ENCODE data around the gene ZNHIT2. TPM values are rescaled to one million over a fixed set of nuclear protein-coding genes. Genes with fewer than 3 reads are reported as not detected.
"Not testable (repeated sequence)": the region's sequence is repeated elsewhere in the genome, so short reads cannot be mapped to it uniquely, and the experiment has no call there.

Gene ZNHIT2
- total RNA-seq, 1 donor from 2014 or later, result 1.5 TPM

DNA sequence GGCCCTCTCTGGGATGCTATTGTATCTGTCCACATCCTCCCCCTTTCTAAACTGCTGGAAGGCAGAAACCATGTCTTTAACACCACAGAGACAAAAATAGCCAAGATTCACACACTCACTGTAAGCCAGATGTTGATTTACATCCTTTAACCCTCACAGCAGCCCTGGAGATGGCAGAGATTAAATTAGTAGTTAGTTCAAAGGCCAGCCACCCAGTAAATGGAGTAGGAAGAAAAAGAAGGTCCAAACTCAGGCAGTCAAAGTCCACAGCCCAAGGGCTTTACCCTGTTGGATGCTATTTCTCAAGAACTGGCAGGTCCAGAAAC lies 2.1 kb upstream of the ZNHIT2 start:
- peaks cover 7% of the 10 kb centered on the region for H3K27me3 Mint-ChIP-seq (ENCODE audit: insufficient read depth, low read depth)
- peaks cover 53% of the 10 kb centered on the region for H3K79me2 ChIP-seq (ENCODE audit: low read depth)
- no peak overlapping the region for H3K4me2 ChIP-seq
- H3K27ac Mint-ChIP-seq, result no peak overlapping the region
- H3K4me1 Mint-ChIP-seq, result peaks cover 28% of the 10 kb centered on the region
- peak overlapping the region; percentile 100 for H3K4me3 Mint-ChIP-seq
- no peaks in the 10 kb centered on the region for H3K27me3 ChIP-seq
- H3K4me3 ChIP-seq, result no peak overlapping the region
- H3K4me1 ChIP-seq, result peaks cover 10% of the 10 kb centered on the region
- peaks cover 4% of the 10 kb centered on the region for H3K36me3 ChIP-seq
- H3K9ac ChIP-seq, result no peak overlapping the region
- H2AFZ ChIP-seq (replicated peaks), result no peak overlapping the region
- peaks cover 6% of the 10 kb centered on the region for H4K20me1 ChIP-seq (ENCODE audit: low read depth)
- H3K27ac ChIP-seq, result no peak overlapping the region
- H3K36me3 Mint-ChIP-seq, result peaks cover 9% of the 10 kb centered on the region
- no peak for TF ChIP-seq EZH2phosphoT487 (IDR thresholded peaks at IDR 0.05)
- TF ChIP-seq, protein P1, sequence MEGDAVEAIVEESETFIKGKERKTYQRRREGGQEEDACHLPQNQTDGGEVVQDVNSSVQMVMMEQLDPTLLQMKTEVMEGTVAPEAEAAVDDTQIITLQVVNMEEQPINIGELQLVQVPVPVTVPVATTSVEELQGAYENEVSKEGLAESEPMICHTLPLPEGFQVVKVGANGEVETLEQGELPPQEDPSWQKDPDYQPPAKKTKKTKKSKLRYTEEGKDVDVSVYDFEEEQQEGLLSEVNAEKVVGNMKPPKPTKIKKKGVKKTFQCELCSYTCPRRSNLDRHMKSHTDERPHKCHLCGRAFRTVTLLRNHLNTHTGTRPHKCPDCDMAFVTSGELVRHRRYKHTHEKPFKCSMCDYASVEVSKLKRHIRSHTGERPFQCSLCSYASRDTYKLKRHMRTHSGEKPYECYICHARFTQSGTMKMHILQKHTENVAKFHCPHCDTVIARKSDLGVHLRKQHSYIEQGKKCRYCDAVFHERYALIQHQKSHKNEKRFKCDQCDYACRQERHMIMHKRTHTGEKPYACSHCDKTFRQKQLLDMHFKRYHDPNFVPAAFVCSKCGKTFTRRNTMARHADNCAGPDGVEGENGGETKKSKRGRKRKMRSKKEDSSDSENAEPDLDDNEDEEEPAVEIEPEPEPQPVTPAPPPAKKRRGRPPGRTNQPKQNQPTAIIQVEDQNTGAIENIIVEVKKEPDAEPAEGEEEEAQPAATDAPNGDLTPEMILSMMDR (IDR thresholded peaks at IDR 0.05), result no peak
- no peaks in the 10 kb centered on the region for H3K9me3 ChIP-seq (ENCODE audit: low read depth)
- DNase-seq (ENCODE audit: low spot score), result no peak
- no peaks in the 10 kb centered on the region for H3K9me3 Mint-ChIP-seq
- peaks cover 61% of the 10 kb centered on the region for H3F3A ChIP-seq (ENCODE audit: low read depth)

DNA sequence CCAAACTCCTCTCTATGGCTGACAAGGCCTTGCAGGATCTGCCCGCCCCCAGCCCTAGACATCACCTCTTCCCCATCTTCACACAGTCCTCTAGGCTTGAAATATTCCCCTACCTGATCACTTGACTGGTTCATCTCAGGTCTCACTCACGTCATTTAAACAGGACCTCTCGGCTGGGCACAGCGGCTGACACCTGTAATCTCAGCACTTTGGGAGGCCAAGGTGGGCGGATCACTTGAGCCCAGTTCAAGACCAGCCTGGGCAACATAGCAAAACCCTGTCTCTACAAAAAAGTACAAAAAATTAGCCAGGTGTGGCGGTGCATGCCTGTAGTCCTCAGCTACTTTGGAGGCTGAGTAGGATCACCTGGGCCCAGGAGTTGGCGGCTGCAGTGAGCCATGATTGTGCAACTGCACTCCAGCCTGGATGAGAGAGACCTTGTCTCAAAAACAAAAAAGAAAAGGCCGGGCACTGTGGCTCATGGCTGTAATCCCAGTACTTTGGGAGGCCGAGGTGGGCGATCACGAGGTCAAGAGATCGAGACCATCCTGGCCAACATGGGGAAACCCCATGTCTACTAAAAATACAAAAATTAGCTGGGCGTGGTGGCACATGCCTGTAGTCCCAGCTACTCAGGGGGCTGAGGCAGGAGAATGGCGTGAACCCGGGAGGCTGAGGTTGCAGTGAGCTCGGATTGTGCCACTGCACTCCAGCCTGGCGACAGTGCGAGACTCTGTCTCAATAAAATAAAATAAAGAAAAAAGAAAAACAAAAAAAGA lies 1.6 kb upstream of the ZNHIT2 start:
- Histone ChIP-seq H3F3A (ENCODE audit: low read depth) (peaks cover 64% of the 10 kb centered on the region), H4K20me1 (ENCODE audit: low read depth) (peaks cover 10% of the 10 kb centered on the region), H3K79me2 (ENCODE audit: low read depth) (peaks cover 48% of the 10 kb centered on the region)
- H3K4me3 Mint-ChIP-seq, result peak overlapping the region; percentile 100
- H3K27ac ChIP-seq; H3K4me1 ChIP-seq; H2AFZ ChIP-seq (replicated peaks); H3K9me3 ChIP-seq (ENCODE audit: low read depth); DNase-seq (ENCODE audit: low spot score); H3K27ac Mint-ChIP-seq; H3K9ac ChIP-seq; H3K27me3 Mint-ChIP-seq (ENCODE audit: insufficient read depth, low read depth); H3K4me3 ChIP-seq; H3K9me3 Mint-ChIP-seq; H3K4me2 ChIP-seq; H3K36me3 ChIP-seq; H3K27me3 ChIP-seq: not testable (repeated sequence)
- peaks cover 25% of the 10 kb centered on the region for H3K4me1 Mint-ChIP-seq
- H3K36me3 Mint-ChIP-seq, result peaks cover 11% of the 10 kb centered on the region

DNA sequence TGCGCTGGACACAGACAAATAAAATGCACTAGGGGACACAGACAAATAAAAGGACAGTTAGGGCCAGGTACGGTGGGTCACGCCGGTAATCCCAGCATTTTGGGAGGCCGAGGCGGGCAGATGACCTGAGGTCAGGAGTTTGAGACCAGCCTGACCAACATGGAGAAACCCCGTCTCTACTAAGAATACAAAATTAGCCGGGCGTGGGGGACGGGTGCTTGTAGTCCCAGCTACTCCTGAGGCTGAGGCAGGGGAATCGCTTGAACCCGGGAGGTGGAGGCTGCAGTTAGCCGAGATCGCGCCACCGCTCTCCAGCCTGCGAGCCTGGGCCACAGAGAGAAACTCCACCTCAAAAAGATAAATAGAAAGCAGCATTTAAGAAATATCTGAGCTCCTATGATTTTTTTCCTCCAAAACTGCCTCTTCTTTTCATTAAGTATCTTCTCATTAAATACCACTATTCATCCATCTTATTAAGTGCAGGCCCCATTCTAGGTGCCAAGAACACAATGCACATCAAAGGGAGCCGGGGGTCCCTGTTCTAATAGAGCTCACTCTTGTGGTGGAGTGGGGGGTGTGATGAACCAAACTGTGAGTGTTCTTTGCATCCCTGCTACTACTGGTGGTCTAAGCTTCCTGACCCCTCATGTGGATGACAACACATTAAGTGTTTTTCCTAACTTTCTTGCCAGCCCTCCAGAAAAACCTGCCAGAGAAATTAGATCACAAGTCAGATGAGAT lies 766 bp upstream of the ZNHIT2 start:
- TF ChIP-seq, protein P1 (IDR thresholded peaks at IDR 0.05), result no peak
- TF ChIP-seq EZH2 (IDR thresholded peaks at IDR 0.05) (no peak), EZH2phosphoT487 (IDR thresholded peaks at IDR 0.05) (no peak)
- Histone ChIP-seq H4K20me1 (ENCODE audit: low read depth) (peaks cover 19% of the 10 kb centered on the region), H3K4me1 (peaks cover 10% of the 10 kb centered on the region), H3K79me2 (ENCODE audit: low read depth) (peaks cover 47% of the 10 kb centered on the region), H3K36me3 (peaks cover 4% of the 10 kb centered on the region), H3K4me3 (no peak overlapping the region), H3K9ac (no peak overlapping the region), H3K4me2 (no peak overlapping the region), H3K27me3 (no peaks in the 10 kb centered on the region), H3F3A (ENCODE audit: low read depth) (peaks cover 67% of the 10 kb centered on the region), H2AFZ (replicated peaks) (no peak overlapping the region), H3K27ac (no peak overlapping the region), H3K9me3 (ENCODE audit: low read depth) (no peaks in the 10 kb centered on the region)
- H3K27me3 Mint-ChIP-seq (ENCODE audit: insufficient read depth, low read depth), result peaks cover 7% of the 10 kb centered on the region
- H3K9me3 Mint-ChIP-seq, result no peaks in the 10 kb centered on the region
- H3K4me1 Mint-ChIP-seq, result peaks cover 32% of the 10 kb centered on the region
- no peak for DNase-seq (ENCODE audit: low spot score)
- H3K4me3 Mint-ChIP-seq, result peak overlapping the region; percentile 88
- H3K36me3 Mint-ChIP-seq, result peaks cover 14% of the 10 kb centered on the region
- H3K27ac Mint-ChIP-seq, result peak overlapping the region; percentile 84
